Heart right ventricle (tissue), 16 donors: ENCODE data around the gene COA8. TPM values are rescaled to one million over a fixed set of nuclear protein-coding genes. Genes with fewer than 3 reads are reported as not detected.
A peak's percentile ranks its signal among the peaks of the same experiment; 100 is the strongest.

Experiments
- ATAC-seq, 8 donors: fragments of 200-7000 bp; cut with Tn5 transposase; one replicate each; pipeline ENCODE4 v1.9.1; 2020; ENCODE audit warnings: mild to moderate bottlenecking in 8 of 8, moderate library complexity in 8 of 8, moderate number of reproducible peaks in 1 of 8
- DNase-seq, 2 donors: peaks; one replicate each; pipeline ENCODE4 v3.0.0-alpha.2; 2020
- H3K27ac ChIP-seq, 10 donors: fragments of 200-600 bp; sonication (generic) in 2 of 10; one replicate each; pipeline versions ENCODE4 v1.5.0 to v1.8.0; 2020 to 2022; ENCODE audit warnings: mild to moderate bottlenecking in 3 of 10
- H3K27me3 ChIP-seq, 7 donors: fragments of 200-600 bp; one replicate each; pipeline ENCODE4 v1.8.0; 2021 to 2022; ENCODE audit warnings: mild to moderate bottlenecking in 2 of 7
- H3K36me3 ChIP-seq, 9 donors: fragments of 200-600 bp; sonication (generic) in 1 of 9; one replicate each; pipeline versions ENCODE4 v1.5.0 to v1.8.0; 2020 to 2022; ENCODE audit warnings: mild to moderate bottlenecking in 2 of 9
- H3K4me1 ChIP-seq, 9 donors: fragments of 200-600 bp; sonication (generic) in 1 of 9; one replicate each; pipeline versions ENCODE4 v1.5.0 to v1.8.0; 2020 to 2022; ENCODE audit warnings: mild to moderate bottlenecking in 4 of 9
- H3K4me3 ChIP-seq, 10 donors: fragments of 200-600 bp; sonication (generic) in 2 of 10; one replicate each; pipeline versions ENCODE4 v1.5.0 to v1.8.0; 2020 to 2022; ENCODE audit warnings: mild to moderate bottlenecking in 7 of 10, moderate library complexity in 2 of 10
- H3K9me3 ChIP-seq, 11 donors: fragments of 200-600 bp in 10 of 11; sonication (generic) in 2 of 11; one replicate each; pipeline versions ENCODE4 v1.5.0 to v1.8.0; 2013 to 2022; ENCODE audit warnings: mild to moderate bottlenecking in 2 of 11, control low read depth in 1 of 11, moderate library complexity in 1 of 11
- WGBS, 2 donors: extraction: QIAGEN DNeasy Blood & Tissue Kit; methylation state at CpG; one replicate each; pipeline ENCODE4 v1.1.7; 2013; ENCODE audit warnings: inconsistent platforms in 1 of 2; 5-methylcytosine and 5-hydroxymethylcytosine counted together
- intact Hi-C, 10 donors: fragments of 100-400 bp; cut with DNase I; formaldehyde crosslinking; loops; one replicate each; pipeline versions ENCODE4 v1.11.1 to v1.14.2; 2022
- polyA plus RNA-seq, 2 donors: library from polyadenylated mRNA; stranded (reverse); fragments of 200-250 nt; gene quantifications; one replicate each; pipeline ENCODE4 v1.2.3, GENCODE V29; 2013
- total RNA-seq, 10 donors: library from RNA; stranded (reverse); fragmentation: NEBNext Ultra II Directional in 3 of 10; extraction: Animal tissue kit (Norgen Biotek cat#: 25700) in 3 of 10; gene quantifications; one replicate each; pipeline versions ENCODE4 v1.2.1 to v1.2.4, GENCODE V29; 2021 to 2023
- TF ChIP-seq, protein P1 (sequence below), 9 donors: fragments of 200-600 bp; sonication (generic) in 2 of 9; IDR thresholded peaks; one replicate each; pipeline versions ENCODE4 v1.5.0 to v1.8.0; 2021 to 2022; ENCODE audit warnings: antibody characterized with exemption in 9 of 9, mild to moderate bottlenecking in 5 of 9, moderate library complexity in 1 of 9
- donor health status: Arrhythmogenic right ventricular cardiomyopathy.
- donor health status: ischemic (EF 13 %, LVEDD 7.1; RV severe dilation, severe dysfunction).
- donor health status: healthy with polysubstance abuse.
- donor health status: DM: no; HTN: yes; CAD: no.
- donor health status: DM: no; HTN: no; CAD: no.
- donor health status: ischemic (EF 25% LVEDD 6.9; RV normal size, moderate dysfunction).
- donor health status: ischemic (EF 25% LVEDD 5.7; RV mildly dilated, moderate dysfunction).
- donor health status: healthy.
- donor health status: DM: yes; HTN: yes; CAD: no.
- donor health status: Ischemic cardiomyopathy.
- donor health status: ischemic (EF 35%, LVEDD 5.7; RV mildly dilated, moderate dysfunction).
- donor health status: nonischemic (EF 11% LVEDD 7.7; RV severe dilation, severe dysfunction).
- donor health status: DM: yes; HTN: yes; CAD: no.
- donor health status: PGD.
- donor health status: ischemic (EF 29% LVEDD 5.4; RV normal size, mild dysfunction).
- donor health status: nonischemic (EF 23%, LVEDD 6.1; RV moderate dilation, normal function).

The COA8 gene
- total and polyA plus RNA-seq, 12 donors: 33.3 to 141 (median 43.8) TPM

DNA sequence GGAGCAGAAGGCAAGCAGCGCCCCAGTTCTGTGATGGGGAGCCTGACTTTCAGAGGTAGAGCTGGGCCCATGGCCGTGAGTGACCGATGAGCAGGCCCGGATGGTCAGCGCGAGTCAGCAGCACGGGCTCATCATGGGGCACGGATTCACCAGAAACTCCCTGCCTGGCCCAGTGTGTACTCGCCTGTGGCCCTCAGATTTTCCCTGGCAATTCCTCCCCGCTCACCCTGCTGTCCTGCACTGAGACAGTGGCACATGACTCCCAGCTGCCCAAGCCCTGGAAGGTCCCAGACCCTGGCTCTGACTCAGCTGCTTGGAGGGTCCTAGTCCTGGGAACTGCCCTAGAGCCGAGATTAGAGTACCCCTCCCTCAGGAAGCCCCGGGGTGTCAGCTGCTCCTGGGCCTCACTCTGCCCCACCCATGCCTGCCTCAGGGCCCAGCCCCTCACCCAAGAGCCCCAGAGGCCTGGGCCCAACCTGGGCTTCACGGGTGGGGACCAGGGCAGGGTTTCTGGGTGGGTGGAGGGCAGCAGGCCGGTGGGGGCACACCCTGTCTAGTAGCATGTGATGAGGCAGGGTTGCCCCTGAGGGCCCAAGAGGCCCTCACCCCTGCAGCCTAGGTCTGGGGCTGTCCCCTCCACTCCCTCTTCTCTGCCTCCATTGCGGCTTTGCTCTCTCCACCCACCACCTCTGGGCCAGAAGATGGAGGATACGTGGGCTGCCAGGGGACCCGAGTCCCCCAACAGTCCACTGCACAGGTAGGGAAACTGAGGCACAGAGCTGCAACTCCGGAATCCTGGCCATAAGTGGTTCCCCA is 25.4 kb upstream of the COA8 start:
- intact Hi-C loops: no loop called here
- 73 to 78% methylated on average over 18 of the region's 18 CpGs for WGBS, 2 donors
- peaks cover 26 to 48% (median 41%) of the 10 kb centered on the region in 9 donors for H3K4me1 ChIP-seq
- no peaks in the 10 kb centered on the region for H3K27me3 ChIP-seq
- DNase-seq (peak in 1 of 2 donors; percentile 11), ATAC-seq (no peak)
- TF ChIP-seq, protein P1, sequence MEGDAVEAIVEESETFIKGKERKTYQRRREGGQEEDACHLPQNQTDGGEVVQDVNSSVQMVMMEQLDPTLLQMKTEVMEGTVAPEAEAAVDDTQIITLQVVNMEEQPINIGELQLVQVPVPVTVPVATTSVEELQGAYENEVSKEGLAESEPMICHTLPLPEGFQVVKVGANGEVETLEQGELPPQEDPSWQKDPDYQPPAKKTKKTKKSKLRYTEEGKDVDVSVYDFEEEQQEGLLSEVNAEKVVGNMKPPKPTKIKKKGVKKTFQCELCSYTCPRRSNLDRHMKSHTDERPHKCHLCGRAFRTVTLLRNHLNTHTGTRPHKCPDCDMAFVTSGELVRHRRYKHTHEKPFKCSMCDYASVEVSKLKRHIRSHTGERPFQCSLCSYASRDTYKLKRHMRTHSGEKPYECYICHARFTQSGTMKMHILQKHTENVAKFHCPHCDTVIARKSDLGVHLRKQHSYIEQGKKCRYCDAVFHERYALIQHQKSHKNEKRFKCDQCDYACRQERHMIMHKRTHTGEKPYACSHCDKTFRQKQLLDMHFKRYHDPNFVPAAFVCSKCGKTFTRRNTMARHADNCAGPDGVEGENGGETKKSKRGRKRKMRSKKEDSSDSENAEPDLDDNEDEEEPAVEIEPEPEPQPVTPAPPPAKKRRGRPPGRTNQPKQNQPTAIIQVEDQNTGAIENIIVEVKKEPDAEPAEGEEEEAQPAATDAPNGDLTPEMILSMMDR (IDR thresholded peaks at IDR 0.05): no peak
- H3K27ac ChIP-seq: peak overlapping the region in 5 of 10 donors; percentile 4 to 85 (median 71)
- peaks cover 0 to 31% (median 0%) of the 10 kb centered on the region in 9 donors for H3K36me3 ChIP-seq
- H3K4me3 ChIP-seq: no peak overlapping the region
- no peaks in the 10 kb centered on the region for H3K9me3 ChIP-seq

DNA sequence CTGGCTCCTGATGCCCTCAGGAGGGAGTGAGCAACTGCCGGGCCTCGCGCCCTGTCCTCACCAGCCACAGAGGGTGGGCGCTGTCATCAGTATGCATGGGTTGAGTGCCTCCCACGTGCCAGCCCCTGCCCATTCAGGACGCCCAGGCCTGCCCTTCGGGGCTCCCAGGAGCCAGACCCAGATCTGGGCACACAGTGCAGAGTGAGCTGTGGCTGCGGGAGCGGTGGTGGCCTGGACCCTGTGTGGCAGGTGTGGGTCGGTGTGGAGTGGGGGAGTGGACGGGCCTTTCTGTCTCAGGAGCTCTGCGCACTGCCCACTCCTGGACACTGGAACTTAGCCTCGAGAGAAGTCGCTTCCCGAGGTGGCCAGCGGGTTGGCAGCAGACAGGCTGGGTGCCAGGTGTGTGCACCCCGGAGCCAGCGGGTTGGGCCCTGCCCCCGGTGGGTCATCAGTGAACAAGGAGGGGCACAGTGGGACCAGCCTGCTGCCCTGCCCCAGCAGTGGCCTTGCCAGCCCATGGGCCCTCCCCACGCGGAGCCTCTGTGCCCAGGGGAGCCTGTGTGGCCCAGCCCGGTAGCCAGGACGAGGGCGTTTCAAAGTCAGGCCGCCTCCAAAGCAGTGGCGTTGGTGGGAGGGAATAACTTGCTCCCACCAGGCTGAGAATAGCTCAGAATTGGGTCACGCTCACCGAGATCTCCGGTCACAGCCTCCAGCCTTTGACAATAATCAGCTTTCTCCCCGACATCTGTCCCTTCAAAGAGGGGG is 24.3 kb upstream of the COA8 start:
- WGBS, 2 donors: 35 to 41% methylated on average over 30 of the region's 30 CpGs
- intact Hi-C loops: no loop called here
- H3K9me3 ChIP-seq: no peaks in the 10 kb centered on the region
- H3K4me1 ChIP-seq: peaks cover 36 to 59% (median 52%) of the 10 kb centered on the region in 9 donors
- no peaks in the 10 kb centered on the region for H3K27me3 ChIP-seq
- peaks cover 0 to 22% (median 0%) of the 10 kb centered on the region in 9 donors for H3K36me3 ChIP-seq
- peak; percentile 48 to 61 for DNase-seq
- TF ChIP-seq, protein P1 (IDR thresholded peaks at IDR 0.05): no peak
- peak; percentile 17 to 60 (median 42) for ATAC-seq
- peak overlapping the region; percentile 16 to 85 (median 71) for H3K27ac ChIP-seq
- no peak overlapping the region for H3K4me3 ChIP-seq

DNA sequence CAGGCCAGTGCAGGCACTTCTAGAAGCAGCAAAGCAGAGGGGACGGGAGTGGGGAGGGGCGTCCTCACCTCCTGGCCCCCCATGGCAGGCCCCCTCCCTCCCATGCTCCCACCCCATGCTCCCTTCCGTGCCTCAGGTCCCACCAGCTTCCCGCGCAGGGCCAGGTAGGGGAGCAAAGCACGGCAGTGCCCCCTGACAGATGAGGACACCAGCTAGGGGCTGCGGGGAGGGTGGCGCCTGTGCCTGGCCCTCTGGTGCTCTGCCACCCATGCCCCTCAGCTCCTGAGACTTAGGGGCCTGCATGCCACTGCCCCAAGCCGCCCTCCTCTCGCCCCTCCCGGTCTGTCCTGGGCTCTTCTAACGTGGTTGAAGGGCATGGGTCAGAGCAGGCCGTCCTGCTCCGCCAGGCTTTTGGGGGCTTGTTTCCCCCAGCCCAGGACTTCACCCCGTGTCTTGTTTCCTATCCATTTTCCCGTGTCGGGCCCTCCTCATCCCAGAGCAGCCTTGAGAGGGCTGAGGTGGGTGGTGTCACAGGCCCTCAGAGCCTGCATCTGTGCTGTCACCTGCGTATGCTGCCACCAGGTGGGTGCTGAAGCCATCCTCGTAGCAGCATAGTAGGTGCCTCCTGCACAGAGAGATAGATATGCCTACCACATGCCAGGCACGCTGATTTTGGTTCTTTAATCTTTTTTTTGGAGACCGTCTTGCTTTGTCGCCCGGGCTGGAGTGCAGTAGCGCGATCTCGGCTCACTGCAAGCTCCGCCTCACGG is 23.5 kb upstream of the COA8 start:
- peaks cover 0 to 14% (median 0%) of the 10 kb centered on the region in 9 donors for H3K36me3 ChIP-seq
- TF ChIP-seq, protein P1 (IDR thresholded peaks at IDR 0.05): no peak
- H3K27ac ChIP-seq: peak overlapping the region in 9 of 10 donors; percentile 49 to 85 (median 71)
- H3K27me3 ChIP-seq: no peaks in the 10 kb centered on the region
- 68 to 76% methylated on average over 27 to 28 of the region's 28 CpGs for WGBS, 2 donors
- ATAC-seq: peak in 3 of 8 donors; percentile 0 to 6 (median 1)
- H3K9me3 ChIP-seq: no peaks in the 10 kb centered on the region
- intact Hi-C loops: no loop called here
- H3K4me1 ChIP-seq: peaks cover 43 to 67% (median 60%) of the 10 kb centered on the region in 9 donors
- peak in 1 of 2 donors; percentile 13 for DNase-seq
- H3K4me3 ChIP-seq: no peak overlapping the region
